SK-N-SH (cell line): Measurements from ENCODE around the gene DGKH.

Source experiments
- CTCF ChIP-seq: fragments of 200-600 bp; sonication (generic); IDR thresholded peaks from 2 replicates; pipeline ENCODE4 v1.6.1; 2017; ENCODE audit warnings: antibody characterized with exemption, mild to moderate bottlenecking, moderate library complexity
- MXI1 ChIP-seq: IDR thresholded peaks from 2 replicates; pipeline ENCODE4 v1.6.1; 2012; ENCODE audit warnings: mild to moderate bottlenecking, low read depth, low read length, improper control_type of control experiment
- POLR2AphosphoS5 ChIP-seq: IDR thresholded peaks from 2 replicates; pipeline ENCODE4 v1.6.1; 2012; ENCODE audit warnings: low read depth, low read length
- REST ChIP-seq: IDR thresholded peaks from 2 replicates; pipeline ENCODE4 v1.6.1; 2012; ENCODE audit warnings: mild to moderate bottlenecking, low read depth, low read length, moderate library complexity
- YY1 ChIP-seq: IDR thresholded peaks from 2 replicates; pipeline ENCODE4 v1.4.0; 2012; ENCODE audit warnings: low read depth, mild to moderate bottlenecking

- TF ChIP-seq CTCF, result no peak
- no peak for TF ChIP-seq POLR2AphosphoS5
- TF ChIP-seq REST, result no peak
- TF ChIP-seq YY1, result no peak
- TF ChIP-seq MXI1, result no peak
These were observed 34.3 kb upstream of the DGKH start for GRCh38 chr13:42014119-42014518.
